SHP77 treated with DMSO at 0.1 percent for 48 hours (cell line): ENCODE measurements around the gene TLE5.
"Not testable (repeated sequence)": the region's sequence is repeated elsewhere in the genome, so short reads cannot be mapped to it uniquely, and the experiment has no call there.

ENCODE experiments used
- DNase-seq: peaks from one replicate; lab custom pipeline; 2025; lab: John Stamatoyannopoulos, UW

TLE5 gene

DNA sequence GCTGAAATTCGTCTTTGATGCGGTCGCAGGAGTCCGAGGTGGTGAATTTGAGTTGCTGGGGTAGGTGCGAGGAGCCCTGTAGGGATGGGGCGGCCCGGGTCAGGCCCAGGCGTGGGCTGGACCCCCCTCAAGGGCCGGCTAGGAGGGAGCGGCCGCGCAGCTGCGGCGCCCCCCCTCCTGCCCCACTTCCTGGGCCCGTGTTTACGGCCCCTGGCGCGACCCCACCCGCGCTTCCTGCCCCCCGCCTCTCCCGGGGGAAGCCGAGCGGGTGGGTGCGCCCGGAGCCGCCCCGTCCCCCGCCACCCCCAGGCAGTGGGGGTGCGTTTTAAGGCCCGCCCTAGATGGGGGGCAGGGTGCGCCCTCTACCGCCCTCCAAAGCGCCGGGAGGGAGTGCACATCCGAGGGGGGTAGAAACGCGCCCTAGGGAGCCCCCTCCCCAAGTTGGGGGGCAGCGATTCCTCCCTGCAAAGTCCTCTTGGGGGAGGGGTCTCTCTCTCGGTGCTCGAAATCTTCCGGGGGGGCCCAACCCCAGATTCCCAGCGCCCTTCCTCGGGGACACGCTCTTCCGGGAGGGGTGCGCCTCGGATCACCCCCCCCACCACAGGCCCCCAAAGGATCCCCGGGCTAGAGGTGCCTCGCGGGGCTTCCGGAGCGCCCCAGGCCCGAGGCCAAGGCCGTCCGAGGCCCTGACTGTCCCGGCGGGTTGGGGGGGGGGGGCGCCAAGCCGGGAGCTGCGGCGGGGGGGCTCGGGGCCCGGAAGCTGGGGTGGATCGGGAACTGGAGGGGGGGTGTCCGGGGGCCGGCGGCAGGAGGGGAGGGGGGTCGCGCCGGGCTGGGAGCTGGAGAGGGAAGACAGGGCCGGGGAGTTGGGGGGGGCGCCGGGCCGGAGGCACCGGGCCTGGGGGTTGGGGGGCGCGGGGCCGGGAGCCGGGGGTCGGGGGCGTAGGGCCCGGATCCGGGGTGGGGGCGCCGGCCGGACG, 823 bp downstream of the TLE5 start:
- no peak for DNase-seq

DNA sequence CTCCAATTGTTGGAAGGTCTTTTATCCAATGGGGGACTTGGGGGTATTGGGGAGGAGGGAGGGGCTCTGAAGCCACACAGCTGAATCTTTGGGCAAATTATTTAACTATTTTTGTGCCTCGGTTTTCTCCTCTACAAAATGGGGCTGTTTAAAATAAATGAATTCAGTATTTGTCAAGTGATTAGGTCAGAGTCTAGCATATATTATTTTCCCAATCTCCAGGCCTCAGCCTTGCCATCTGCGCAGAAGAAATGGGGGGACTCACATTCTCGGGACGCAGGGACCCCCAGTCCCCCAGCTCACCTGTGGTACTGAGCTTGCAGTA, 1.5 kb downstream of the TLE5 start:
- no peak for DNase-seq

DNA sequence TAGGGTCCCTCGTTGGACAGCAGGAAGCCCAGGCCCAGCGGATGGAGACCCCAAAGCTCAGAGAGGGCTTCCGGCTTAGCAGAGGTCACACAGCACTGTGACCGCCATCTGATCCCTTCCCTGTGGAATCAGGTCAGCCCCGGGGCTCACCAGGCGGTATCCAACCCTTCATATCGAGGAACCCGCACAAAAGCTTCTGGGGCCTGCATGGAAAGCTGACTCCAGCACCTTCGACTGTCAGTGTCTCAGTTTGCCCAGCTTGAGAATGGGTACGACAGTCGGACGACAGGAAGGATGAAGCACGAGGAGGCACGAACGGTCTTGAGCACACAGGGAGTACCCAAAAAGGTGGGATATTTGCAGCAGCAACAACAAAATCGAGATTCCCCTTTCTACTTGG, 2.6 kb downstream of the TLE5 start:
- no peak for DNase-seq

DNA sequence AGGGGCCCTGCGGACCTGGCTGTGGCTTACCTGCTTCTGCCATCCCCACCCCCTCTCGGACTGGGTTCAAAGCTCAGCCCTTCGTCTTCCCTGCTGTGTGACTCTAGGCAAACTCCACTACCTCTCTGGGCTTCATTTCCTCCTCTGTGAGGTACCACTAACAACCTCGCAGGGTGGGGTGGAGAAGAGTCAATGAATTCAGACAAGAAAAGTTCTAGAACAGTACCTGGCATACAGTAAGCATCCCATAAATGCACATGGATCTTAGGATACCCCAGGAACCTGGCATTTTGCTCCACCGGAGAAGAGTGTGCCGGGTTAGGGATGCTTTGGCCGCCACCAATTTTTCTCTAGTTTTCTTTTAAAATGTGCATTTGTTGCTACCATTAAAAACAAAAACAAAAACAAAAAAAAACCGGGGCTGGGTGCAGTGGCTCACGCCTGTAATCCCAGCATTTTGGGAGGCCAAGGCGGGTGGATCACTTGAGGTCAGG, 3.4 kb downstream of the TLE5 start:
- no peak for DNase-seq

DNA sequence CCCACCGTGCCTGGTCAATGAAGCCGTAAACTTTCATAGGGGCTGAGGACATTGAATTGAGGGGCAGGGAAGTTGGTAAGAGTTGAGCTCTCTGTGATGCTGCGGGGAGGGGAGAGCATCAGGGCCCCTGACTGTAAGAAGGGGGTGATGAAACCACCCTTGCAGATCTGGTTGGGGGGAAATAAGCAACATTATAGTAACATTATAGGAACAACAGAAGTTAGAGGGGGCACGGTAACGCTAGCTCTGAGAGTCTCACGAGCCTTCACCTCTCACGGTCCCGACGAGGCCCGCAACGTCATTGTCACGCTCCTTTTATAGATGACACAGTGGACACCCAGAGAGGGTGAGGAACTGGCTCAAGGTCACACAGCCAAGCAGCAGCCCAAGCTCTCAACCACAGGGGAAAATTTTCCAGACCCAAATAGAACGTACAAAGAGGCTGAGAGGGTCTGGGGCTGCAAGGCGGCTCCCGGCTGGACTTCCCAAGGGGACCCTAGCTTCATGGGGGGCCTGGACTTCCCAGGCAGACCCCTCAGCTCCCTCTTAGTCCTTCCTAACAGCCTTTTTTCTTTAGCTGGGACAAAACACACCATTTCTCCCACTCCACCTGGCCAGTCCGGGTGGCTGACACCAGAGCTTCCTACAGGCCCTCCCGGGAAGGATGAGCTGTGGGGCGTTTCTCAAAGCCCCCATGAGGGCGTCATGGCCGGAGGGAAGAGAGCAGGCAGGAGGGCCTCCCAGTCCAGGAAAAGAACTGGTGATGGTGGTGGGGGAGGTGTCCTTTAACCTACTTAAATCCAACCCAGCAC, 4.1 kb downstream of the TLE5 start:
- no peak for DNase-seq

DNA sequence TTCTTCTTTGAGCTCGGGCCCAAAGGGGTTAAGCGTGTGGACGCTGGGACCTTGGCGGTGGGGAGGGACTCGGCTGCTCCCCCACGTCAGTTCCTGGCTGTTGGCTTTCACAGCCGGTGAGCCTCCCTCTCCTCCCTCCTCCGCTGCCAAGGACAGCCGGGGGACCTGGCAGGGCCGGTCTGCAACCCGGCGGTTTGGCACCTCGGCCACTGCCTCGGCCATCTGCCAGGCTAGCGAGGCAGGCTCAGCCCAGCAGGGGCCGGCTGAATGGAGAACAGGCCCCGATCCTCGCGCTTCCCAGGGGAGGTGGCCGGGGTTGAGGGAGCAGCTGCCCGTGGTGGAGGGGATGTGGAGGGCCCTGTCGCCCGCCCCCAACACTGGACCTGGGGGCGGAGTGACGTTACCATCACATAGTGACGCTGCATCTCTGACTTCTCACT, 5.0 kb downstream of the TLE5 start:
- no peak for DNase-seq

DNA sequence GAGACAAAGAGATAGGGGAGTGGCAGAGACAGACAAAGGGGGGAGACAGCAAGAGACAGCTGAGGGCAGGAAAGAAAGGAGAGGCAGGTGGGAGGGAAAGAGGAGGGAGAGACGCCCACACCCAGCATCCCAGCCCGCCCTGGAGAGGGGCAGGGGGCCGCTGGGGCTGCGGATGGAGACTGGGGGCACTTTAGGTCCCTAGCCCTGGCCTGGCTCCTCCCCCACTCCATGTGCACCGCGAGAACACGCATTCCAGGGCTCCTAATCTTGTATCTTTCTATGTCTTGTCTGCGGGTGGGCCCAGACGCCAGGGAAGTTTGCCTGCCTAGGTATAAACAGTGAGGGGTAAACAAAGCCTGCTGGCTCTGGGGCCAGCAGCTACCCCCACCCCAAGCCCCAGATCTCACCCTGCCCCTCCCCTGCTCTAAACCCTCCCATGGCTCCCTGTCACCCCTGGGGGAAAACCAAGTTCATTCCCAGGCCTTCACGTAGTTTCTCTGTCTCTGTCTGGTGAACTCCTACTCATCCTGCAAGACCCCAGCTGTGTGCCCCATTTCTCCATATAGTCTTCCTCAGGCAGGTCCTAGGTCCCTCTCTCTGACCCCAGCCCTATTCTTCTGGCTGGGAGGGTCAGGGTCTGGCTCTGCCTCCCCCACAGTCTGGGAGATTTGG, 5.7 kb downstream of the TLE5 start:
- DNase-seq, result no peak

DNA sequence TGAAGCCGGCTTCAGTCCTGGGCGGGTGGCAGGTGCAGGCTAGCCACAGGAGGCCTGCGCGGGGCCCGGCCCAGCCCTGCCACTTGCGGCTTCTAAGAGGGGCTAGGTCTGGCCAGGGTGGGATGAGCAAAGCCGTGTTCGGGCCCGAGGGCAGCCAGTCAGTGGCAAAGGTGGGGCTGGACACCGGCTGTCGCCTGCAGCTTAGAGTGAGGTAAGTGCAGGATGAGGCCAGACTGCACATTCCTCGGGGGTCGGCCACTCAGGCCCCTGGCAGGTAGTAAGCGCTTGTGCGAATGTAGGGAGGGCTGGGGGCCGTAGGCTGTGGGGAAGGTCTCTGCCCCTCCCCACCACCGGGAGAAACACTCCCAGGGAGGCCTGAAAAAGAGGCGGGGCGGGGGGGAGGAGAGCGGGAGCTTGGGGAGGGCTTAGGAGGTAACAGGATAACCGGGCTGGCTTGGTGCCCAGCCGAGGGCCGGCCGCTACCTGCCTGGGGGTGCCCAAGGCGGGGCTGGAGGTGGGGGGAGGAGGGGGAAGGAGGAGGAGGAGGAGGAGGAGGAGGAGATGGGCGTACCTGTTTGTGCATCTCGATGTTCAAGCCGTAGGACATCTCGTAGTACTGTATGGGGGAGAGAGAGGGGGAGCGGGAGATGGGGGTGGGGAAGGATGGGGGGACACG, 6.4 kb downstream of the TLE5 start:
- no peak for DNase-seq

DNA sequence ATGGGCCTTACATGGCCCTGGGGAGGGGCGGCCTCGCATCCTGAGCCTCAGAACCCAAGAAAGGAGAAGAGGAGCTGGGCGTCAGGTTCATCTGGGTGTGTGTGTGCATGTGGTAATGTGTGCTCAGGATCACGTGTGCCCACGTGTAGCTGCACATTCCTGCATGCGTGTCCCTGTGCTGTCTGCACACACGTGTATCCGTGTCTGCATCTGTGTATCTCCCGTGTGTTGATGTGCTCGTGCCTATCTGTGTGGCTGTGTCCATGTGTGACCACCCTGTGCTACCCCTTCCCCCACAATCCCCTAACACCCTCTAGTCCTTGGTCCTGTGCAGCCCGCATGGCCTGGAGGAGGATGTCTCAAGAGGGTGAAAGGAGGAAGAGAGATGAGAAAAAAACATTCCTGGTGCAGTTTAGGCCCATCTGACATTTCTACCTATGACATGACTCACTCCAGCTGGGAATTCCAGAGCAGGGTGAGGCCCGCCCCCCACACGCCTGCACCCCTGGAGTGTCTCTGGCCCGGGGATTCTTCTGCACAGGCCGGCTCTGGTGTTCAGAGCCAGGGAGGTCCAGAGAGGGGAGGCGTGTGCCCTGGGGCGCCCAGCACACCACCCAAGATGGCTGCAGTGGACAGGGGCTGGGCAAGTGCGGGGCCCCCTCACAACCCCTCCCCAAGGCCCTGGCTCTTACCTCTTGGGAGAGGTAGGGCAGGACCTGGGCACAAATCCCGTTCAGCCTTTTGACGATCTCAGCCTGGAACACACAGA, 7.1 kb downstream of the TLE5 start:
- no peak for DNase-seq

DNA sequence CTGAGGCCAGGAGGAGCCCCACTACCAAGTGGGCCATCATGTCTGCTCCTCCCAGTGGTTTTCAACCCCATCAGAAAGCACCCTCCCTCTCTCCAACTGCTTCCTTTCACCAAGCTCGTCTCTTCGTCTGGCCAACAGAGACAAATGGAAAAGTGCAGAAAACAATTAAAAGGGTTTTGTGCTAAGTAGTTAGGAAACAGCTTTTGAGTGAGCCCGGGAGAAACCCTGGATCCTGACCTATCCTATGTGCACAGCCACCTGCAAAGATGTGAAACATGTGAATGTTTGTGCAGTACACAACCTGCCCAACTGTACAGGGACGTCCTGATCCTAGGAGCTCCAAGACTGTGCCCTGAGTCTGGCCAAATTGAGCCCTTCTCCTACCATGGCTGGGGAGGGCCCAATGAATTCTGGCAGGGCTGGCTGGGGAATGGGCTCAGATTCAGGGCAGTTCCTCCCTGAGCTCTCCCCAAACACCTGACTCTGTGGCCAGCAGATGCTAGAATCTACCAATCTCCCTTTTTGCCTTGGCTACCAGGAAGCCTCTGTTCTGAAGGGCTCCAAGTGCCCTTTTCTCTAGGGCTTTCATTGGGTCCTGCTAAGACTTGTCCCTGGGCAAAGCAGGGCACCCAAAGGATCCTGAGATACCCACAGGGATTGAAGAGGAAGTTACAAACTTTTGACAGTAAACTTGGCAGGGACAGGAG, 7.9 kb downstream of the TLE5 start:
- no peak for DNase-seq

DNA sequence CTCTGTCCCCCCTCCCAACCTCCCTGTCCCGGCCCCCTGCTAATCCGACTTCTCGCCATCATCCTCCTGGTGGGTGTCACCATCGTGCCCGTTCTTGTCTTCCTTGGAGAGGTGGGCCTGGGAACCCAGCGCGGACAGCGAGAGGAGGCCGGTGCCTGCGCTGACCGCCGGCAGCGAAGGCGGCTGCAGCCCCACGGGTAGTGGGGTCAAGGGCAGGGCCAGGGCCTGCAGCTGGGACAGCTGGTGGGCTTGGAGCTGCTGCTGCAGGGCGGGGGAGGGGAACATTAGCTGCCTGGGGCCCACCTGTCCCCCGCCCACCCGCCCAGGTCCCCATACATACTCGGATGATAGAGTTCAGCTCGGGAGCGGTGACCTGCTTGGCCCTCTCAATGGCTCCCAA, 8.5 kb downstream of the TLE5 start:
- no peak for DNase-seq

DNA sequence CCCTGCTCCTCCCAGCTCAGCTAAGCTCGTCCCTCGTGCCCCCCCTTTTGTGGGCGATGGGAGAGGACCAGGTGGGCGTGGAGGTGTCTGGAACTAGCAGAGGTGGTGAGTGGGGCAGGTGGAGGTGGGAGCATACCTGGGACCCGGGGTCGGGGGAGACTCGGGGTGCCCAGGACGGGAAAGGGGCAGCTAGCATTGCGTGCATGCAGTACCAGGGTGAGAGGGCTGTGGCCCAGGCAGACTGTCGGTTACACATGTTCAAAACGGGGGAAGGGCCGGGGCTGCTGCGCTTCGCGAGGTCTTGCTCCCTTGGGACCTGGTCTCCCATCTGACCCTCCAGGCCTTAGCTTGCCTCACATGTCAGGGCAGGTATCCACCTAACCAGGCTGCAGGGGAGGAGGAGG, 9.1 kb downstream of the TLE5 start:
- DNase-seq, result no peak

DNA sequence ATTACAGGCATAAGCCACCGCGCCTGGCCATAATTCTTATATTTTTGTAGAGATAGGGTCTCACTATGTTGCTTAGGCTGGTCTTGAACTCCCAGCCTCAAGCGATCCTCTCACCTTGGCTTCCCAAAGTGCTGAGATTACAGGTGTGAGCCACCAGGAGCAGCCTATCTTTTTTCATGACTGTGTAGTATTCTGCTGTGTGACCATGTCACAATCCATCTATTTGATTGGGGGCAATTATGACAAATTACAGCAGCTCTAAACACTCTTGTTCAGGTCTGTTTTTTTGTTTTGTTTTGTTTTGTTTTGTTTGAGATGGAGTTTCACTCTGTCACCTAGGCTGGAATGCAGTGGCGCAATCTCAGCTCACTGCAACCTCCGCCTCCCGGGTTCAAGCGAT, 12.3 kb downstream of the TLE5 start:
- not testable (repeated sequence) for DNase-seq

DNA sequence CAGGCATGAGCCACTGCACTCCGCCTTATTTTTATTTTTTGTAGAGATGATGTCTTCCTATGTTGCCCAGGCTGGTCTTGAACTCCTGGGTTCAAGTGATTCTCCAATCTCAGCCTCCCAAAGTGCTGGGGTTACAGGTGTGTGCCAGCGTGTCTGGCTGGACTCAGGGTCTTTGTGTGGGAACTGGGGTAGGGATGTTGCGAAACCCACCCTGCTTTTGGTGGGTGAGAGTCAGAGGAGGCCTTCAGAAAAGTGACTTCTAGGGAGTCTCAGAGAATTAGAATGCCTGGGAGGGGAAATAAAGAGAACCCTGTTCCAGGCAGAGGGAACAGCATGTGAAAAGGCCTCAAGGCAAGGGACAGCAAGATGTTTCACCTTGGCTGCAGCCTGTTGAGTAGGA, 13.2 kb downstream of the TLE5 start:
- no peak for DNase-seq

DNA sequence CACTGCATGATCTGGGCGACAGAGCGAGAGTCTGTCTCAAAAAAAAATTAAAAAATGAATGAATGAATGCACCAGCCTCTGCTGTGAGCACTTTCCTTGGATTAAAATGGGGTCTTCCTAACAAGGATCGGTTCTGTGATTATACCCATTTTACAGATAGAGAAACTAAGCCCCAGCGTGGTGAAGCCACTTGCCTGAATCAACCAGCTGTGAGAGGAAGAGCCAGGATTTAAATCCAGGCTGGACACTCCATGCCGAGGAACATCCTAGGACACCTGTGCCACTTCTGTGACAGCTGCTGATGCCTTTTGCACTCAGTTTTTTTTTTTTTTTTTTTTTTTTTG, 14.1 kb downstream of the TLE5 start:
- DNase-seq, result no peak

DNA sequence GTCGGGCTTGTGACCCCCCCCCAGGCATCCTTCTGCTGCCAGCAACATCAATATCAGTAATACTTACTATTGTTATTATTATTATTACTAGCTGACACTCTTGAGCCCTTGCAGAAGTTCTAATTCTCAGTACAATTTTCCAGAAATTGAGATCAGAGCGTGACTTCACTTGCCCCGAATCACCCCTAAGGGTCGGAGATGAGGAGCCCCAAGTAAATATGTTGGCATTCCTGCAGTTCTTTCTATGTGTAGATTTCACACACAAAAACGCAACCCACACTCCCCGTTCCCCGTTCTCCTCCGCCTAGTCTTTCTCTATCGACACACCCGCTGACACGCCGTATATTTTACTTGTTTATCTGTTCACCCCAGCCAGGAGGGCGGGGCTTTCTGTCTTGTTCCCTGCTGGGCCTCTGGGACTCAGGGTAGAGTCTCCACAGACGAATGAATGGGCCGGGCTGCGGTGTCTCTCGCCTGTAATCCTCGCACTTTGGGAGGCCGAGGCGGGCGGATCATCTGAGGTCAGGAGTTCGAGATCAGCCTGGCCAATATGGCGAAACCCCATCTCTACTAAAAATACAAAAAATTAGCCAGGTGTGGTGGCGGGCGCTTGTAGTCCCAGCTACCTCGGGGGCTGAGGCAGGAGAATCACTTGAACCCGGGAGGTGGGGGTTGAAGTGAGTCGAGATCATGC, 14.7 kb downstream of the TLE5 start:
- peak; percentile 54 for DNase-seq

DNA sequence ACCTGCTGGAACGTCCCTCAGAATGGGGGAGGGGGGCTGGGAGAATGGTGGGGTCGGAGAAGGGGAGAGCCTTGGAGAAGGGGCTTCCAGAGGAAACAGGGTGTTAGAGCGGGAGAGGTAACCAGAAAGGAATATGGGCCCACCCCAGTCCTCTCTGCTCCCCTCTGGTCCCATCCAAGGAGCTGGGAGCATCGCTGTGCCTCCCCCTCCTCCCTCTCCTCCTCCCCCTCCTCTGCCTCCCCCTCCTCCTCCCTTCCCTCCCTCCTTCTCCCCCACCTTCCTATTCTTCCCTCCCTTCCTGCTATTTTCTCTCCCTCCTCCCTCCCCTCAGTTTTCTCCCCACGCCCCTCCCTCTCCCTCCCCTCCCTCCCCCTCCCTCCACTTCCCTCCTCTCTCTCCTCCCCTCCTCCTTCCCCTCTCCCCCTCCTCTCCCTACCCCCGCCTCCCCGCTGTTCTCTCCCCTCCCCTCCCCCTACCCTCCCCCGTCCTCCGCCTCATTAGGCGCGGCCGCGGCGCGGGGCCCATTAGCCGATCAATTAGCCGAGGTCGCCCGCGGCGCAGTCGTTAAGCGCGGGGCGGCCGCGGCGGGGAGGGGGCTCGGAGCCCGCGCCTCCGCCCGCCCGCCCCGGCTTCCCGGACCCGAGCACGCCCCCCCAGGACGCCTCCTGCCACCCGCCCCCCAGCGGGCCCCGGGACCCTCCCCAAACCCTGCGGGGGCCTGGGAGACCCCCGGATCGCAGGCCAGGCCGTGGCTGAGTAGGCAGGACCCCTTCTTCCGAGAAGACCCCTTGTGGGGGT, 15.4 kb downstream of the TLE5 start:
- DNase-seq, result no peak

DNA sequence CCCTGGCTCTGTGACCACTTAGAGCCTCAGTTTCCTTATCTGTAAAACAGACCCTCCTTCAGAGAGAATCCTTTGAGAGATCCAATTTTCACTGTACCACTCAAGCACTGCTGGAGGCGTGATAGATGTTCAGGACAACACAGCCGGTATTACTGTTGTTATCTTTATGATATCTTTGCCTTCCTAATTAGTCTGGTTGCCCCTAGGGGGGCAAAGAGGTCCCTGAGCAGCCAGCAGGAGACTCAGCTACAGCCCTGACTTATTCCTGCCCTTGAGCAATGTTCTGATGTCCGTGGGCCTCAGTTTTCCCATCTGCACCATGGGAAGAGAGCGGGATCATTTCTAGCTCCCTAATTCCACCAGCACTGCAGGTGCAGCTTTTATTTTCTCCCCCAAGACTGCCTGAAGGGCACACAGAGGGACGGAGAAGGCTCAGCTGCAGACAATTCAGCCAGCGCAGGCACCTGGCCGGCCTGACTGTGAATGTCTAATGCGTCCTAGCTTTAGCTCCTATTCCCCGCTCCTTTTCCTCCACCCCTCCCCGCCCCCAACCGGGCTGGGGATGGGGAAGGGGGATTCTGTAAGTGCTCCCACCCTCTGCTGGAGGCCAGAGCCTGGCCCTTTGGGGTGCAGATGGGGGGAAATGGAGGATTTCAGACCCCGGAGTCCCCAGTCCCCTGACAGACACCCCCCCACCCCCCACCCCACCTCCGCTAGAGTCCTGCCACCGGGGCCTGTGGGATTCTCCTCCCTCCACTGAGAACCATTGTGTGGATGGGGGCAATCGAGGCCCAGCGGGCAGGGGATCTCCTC, 16.2 kb downstream of the TLE5 start:
- no peak for DNase-seq
